Prostate gland (tissue), 2 donors: ENCODE data around the gene RASSF5. TPM values are rescaled to one million over a fixed set of nuclear protein-coding genes. Genes with fewer than 3 reads are reported as not detected.

Source experiments
- DNase-seq: peaks from one replicate; pipeline ENCODE4 v3.0.0-alpha.2; 2019; ENCODE audit warnings: low spot score
- H3K27ac ChIP-seq, 2 donors: fragments of 200-600 bp; sonication (generic); 2 replicates each; pipeline ENCODE4 v1.5.1; 2017 to 2019
- H3K27me3 ChIP-seq: fragments of 200-600 bp; sonication (generic); replicated peaks from 2 replicates; pipeline ENCODE4 v1.5.1; 2019; ENCODE audit not compliant: insufficient read depth
- H3K36me3 ChIP-seq, 2 donors: fragments of 200-600 bp; sonication (generic); 1 replicate in 1 of 2; 2 replicates in 1 of 2; pipeline versions ENCODE4 v1.5.1 to v1.8.1; 2017 to 2019
- H3K4me1 ChIP-seq: fragments of 200-600 bp; sonication (generic); replicated peaks from 2 replicates; pipeline ENCODE4 v1.5.1; 2019
- H3K4me3 ChIP-seq, 2 donors: fragments of 200-600 bp; sonication (generic); 2 replicates each; pipeline ENCODE4 v1.5.1; 2017 to 2019
- H3K9me3 ChIP-seq: fragments of 200-600 bp; sonication (generic); 2 replicates; pipeline ENCODE4 v1.5.1; 2017
- POLR2A ChIP-seq: fragments of 450-650 bp; IDR thresholded peaks from one replicate; pipeline ENCODE4 v1.6.1; 2016; ENCODE audit warnings: antibody characterized with exemption, mild to moderate bottlenecking
- POLR2AphosphoS5 ChIP-seq: sonication (generic); formaldehyde crosslinking; IDR thresholded peaks from one replicate; pipeline ENCODE4 v1.6.1; 2017; ENCODE audit warnings: antibody characterized with exemption
- WGBS: methylation state at CpG from one replicate; pipeline ENCODE4 v1.1.5; 2018; 5-methylcytosine and 5-hydroxymethylcytosine counted together
- intact Hi-C: fragments of 100-400 bp; cut with DNase I; formaldehyde crosslinking; loops from one replicate; pipeline ENCODE4 v1.14.2; 2022
- total RNA-seq, 2 donors: library from RNA; depleted of rRNA; stranded (reverse); fragments of >200 nt; gene quantifications; one replicate each; pipeline ENCODE4 v1.1.0, GENCODE V29; 2016
- TF ChIP-seq, protein P1 (sequence below), 4 experiments: fragments of 200-600 bp in 2 of 4; fragments of 450-650 bp in 2 of 4; sonication (generic) in 2 of 4; IDR thresholded peaks; 1 replicate in 3 of 4; 2 replicates in 1 of 4; pipeline ENCODE4 v1.5.1; 2016 to 2019; ENCODE audit warnings: antibody characterized with exemption in 4 of 4, mild to moderate bottlenecking in 2 of 4, moderate library complexity in 2 of 4

Gene RASSF5
- total RNA-seq, 2 donors from 2014 or later: 22.2 to 42.5 TPM

DNA sequence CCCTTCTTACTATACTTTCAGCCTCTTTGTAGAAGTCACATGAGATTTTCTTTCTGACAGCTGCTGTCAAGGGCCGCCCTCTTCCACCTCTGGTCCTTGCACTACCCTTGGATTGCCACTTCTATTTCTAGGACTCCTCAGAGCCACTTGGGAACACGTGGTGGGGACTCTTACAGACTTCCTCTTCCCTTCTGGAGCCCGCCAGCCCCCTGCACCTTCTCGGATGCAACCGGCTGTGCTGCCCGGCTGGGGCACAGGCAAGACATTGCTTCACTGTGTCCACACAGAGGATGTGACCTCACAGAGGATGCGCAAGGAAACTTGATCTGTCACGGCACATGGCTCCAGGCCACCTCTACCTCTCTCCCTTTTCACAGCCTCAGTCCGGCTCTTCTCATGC, 39.4 kb upstream of the RASSF5 start:
- Histone ChIP-seq H3K4me1 (peaks cover 7% of the 10 kb centered on the region), H3K9me3 (no peaks in the 10 kb centered on the region), H3K36me3 (no peaks in the 10 kb centered on the region), H3K27ac (no peak overlapping the region), H3K4me3 (no peak overlapping the region), H3K27me3 (no peaks in the 10 kb centered on the region)
- TF ChIP-seq POLR2AphosphoS5 (no peak), POLR2A (no peak)
- TF ChIP-seq, protein P1, sequence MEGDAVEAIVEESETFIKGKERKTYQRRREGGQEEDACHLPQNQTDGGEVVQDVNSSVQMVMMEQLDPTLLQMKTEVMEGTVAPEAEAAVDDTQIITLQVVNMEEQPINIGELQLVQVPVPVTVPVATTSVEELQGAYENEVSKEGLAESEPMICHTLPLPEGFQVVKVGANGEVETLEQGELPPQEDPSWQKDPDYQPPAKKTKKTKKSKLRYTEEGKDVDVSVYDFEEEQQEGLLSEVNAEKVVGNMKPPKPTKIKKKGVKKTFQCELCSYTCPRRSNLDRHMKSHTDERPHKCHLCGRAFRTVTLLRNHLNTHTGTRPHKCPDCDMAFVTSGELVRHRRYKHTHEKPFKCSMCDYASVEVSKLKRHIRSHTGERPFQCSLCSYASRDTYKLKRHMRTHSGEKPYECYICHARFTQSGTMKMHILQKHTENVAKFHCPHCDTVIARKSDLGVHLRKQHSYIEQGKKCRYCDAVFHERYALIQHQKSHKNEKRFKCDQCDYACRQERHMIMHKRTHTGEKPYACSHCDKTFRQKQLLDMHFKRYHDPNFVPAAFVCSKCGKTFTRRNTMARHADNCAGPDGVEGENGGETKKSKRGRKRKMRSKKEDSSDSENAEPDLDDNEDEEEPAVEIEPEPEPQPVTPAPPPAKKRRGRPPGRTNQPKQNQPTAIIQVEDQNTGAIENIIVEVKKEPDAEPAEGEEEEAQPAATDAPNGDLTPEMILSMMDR (IDR thresholded peaks at IDR 0.05): no peak
- intact Hi-C loops: no loop called here
- DNase-seq: no peak
- 65% methylated on average over 9 of the region's 9 CpGs for WGBS

DNA sequence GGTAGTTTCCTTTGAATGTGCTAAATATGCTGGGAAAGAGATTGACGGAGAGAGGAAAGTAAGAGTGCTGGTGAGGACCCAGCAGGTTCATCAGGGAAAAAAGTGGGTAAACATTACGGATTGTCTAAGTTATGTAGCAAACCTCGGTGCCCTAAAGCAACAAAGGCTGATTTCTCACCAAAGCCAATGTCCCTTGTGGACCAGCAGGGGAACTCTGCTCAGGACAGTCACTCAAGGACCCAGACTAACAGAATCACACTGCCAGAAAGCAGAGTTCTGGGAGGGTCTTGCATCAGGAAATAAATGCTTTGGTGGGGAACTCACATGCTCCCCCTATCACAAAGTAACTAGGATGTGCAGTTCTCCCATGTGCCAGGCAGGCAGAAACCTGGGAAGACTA, 38.8 kb upstream of the RASSF5 start:
- Histone ChIP-seq H3K36me3 (no peaks in the 10 kb centered on the region), H3K9me3 (no peaks in the 10 kb centered on the region), H3K27me3 (no peaks in the 10 kb centered on the region), H3K4me3 (no peak overlapping the region), H3K27ac (no peak overlapping the region), H3K4me1 (peaks cover 7% of the 10 kb centered on the region)
- no peak for DNase-seq
- no peak for TF ChIP-seq POLR2AphosphoS5
- TF ChIP-seq POLR2A: no peak
- TF ChIP-seq, protein P1 (IDR thresholded peaks at IDR 0.05): no peak
- WGBS: 63% methylated on average over 3 of the region's 3 CpGs
- intact Hi-C loops: no loop called here

DNA sequence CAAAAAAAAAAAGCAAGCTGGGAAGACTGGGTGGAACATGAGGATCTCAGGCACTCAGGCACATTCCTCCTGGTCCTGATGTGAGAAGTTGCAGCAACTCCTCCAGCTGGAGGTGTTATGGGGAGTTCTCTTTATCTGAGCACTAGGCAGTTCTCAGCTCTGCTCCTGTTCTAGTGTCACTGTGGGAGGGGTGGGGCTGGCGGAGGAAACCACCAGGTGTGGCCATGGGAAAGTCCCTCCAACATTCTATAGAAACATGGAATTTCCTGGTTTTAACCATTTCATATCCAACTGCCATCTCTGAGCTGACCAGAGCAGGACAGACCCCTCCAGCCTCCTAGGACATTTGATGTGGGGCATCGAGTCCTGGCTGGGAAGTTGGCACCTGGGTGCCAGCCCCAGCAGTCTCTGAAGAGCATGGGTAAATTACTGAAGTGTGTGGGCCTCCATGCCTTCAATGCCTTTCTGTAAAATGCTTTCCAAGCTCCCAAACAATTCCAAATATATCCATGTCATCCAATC, 37.9 kb upstream of the RASSF5 start:
- Histone ChIP-seq H3K4me3 (no peak overlapping the region), H3K4me1 (peaks cover 7% of the 10 kb centered on the region), H3K27me3 (no peaks in the 10 kb centered on the region), H3K36me3 (no peaks in the 10 kb centered on the region), H3K9me3 (no peaks in the 10 kb centered on the region), H3K27ac (no peak overlapping the region)
- no peak for DNase-seq
- TF ChIP-seq, protein P1 (IDR thresholded peaks at IDR 0.05): no peak
- TF ChIP-seq POLR2AphosphoS5 (no peak), POLR2A (no peak)
- intact Hi-C loops: no loop called here
- 67% methylated on average over 2 of the region's 2 CpGs for WGBS

DNA sequence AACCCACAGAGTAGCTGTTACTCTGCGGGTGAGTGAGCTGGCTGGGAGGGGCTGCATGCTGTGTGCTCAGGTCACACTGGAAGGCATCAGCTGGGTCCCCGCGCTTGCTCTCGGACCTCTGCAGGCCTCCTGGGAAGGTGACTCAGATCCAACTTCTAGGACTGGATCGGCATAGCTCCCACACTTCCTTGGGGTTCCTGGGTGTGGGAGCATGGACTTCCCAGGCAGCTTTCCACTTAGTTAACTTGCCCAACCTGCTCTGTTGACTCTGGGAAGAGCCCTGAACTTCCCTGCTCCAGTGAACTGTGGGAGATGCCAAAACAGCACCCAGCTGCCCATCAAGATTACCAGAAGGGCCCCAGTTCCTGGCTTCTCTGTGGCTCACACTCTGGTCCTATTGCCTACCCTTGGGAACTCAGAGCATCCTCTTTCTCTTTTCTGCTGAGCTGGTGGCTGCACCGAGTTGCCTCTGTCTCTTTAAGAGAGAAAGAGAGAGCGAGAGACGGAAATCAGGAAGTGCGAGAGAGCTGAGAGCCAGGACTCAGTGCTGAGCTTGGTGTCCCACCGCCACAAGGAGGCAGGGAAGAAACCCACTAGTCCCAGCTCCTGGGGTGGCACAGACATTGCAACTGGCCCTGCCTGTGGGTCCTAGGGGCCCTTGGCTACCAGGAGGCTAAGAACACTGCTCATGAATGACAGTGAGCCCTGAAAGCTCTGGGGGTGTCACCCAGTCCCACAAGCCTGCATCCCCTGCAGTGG, 37.2 kb upstream of the RASSF5 start, which contains the start of gene IKBKE:
TSS of gene IKBKE (plus strand) at position 544 of the 759 bp plus-strand sequence. CDS start 2,752 bp downstream, outside the sequence.
- peaks cover 7% of the 10 kb centered on the region for H3K4me1 ChIP-seq
- H3K27me3 ChIP-seq: no peaks in the 10 kb centered on the region
- TF ChIP-seq, protein P1 (IDR thresholded peaks at IDR 0.05): peak in 3 of 4 experiments; percentile 9 to 46 (median 34)
- TF ChIP-seq POLR2A (no peak), POLR2AphosphoS5 (peak; percentile 30)
- intact Hi-C loops: no loop called here
- peak; percentile 28 for DNase-seq
- WGBS: 14% methylated on average over 10 of the region's 10 CpGs
- peak within 1 kb of the TSS; percentile 45 to 52 for H3K4me3 ChIP-seq
- no peaks in the 10 kb centered on the region for H3K9me3 ChIP-seq
- no peaks in the 10 kb centered on the region for H3K36me3 ChIP-seq
- H3K27ac ChIP-seq: peak within 1 kb of the TSS; percentile 5 to 29
